Caco-2 (cell line): Measurements from ENCODE around the gene RNF144B. TPM values are rescaled to one million over a fixed set of nuclear protein-coding genes. Genes with fewer than 3 reads are reported as not detected.

Experiments
- BruUV-seq: library from RNA; stranded (reverse); fragments of 400-500 nt; replicated peaks from 2 replicates; lab custom pipeline; 2021; lab: Mats Ljungman, UMichigan
- CTCF ChIA-PET: fragments of 300-600 bp; sonication (Branson Sonifier 250); formaldehyde crosslinking; loops from one replicate; lab custom pipeline; 2022; ENCODE audit warnings: antibody characterized with exemption; lab: Charles Lee
- POLR2A ChIA-PET: fragments of 300-600 bp; sonication (Branson Sonifier 250); formaldehyde crosslinking; loops from one replicate; lab custom pipeline; 2022; ENCODE audit warnings: antibody characterized with exemption; lab: Charles Lee
- DNase-seq, 2 experiments: peaks; one replicate each; pipeline versions ENCODE4 v3.0.0 to v3.0.0-alpha.2; 2020 to 2022
- H3K27me3 ChIP-seq: replicated peaks from 2 replicates; pipeline ENCODE4 v1.6.0; 2011; ENCODE audit warnings: low read length; ENCODE audit not compliant: control insufficient read depth, insufficient read depth
- H3K36me3 ChIP-seq: 2 replicates; pipeline ENCODE4 v1.5.1; 2011; ENCODE audit warnings: low read length; ENCODE audit not compliant: control insufficient read depth, insufficient read depth
- H3K4me1 ChIP-seq: fragments of 250-450 bp; sonication (Bioruptor Pico); 2 replicates; pipeline ENCODE4 v1.5.1; 2020; ENCODE audit warnings: mild to moderate bottlenecking
- H3K4me3 ChIP-seq: 2 replicates; pipeline ENCODE4 v1.5.1; 2011; ENCODE audit warnings: low read depth, mild to moderate bottlenecking, control low read depth, low read length
- H3K9me3 ChIP-seq: fragments of 250-450 bp; sonication (Bioruptor Pico); 2 replicates; pipeline ENCODE4 v1.5.1; 2020; ENCODE audit warnings: mild to moderate bottlenecking, moderate library complexity
- H3K27ac Mint-ChIP-seq: one replicate; pipeline ENCODE4 v1.8.0; 2022; ENCODE audit warnings: mixed read lengths; ENCODE audit not compliant: unreplicated experiment
- H3K27me3 Mint-ChIP-seq: one replicate; pipeline ENCODE4 v1.8.0; 2022; ENCODE audit warnings: mixed read lengths; ENCODE audit not compliant: insufficient read depth, unreplicated experiment
- H3K36me3 Mint-ChIP-seq: one replicate; pipeline ENCODE4 v1.8.0; 2022; ENCODE audit warnings: mild to moderate bottlenecking, mixed read lengths; ENCODE audit not compliant: insufficient read depth, unreplicated experiment
- H3K4me1 Mint-ChIP-seq: one replicate; pipeline ENCODE4 v1.8.0; 2022; ENCODE audit warnings: low read depth, mixed read lengths; ENCODE audit not compliant: unreplicated experiment
- H3K4me3 Mint-ChIP-seq: one replicate; pipeline ENCODE4 v1.8.0; 2022; ENCODE audit warnings: mild to moderate bottlenecking, moderate library complexity, mixed read lengths; ENCODE audit not compliant: unreplicated experiment
- H3K9me3 Mint-ChIP-seq: one replicate; pipeline ENCODE4 v1.8.0; 2022; ENCODE audit warnings: mixed read lengths; ENCODE audit not compliant: unreplicated experiment
- intact Hi-C: fragments of 100-400 bp; cut with micrococcal nuclease; formaldehyde crosslinking; loops from one replicate; pipeline ENCODE4 v1.10.0; 2022; ENCODE audit not compliant: unreplicated experiment
- total RNA-seq: library from RNA; stranded (reverse); gene quantifications from 2 replicates; pipeline ENCODE4 v1.2.3, GENCODE V29; 2022
- TF ChIP-seq, protein P1 (sequence below), 2 experiments: fragments of 200-600 bp in 1 of 2; IDR thresholded peaks; 1 replicate in 1 of 2; 2 replicates in 1 of 2; pipeline versions ENCODE4 v1.5.1 to v1.8.0; 2011 to 2022; ENCODE audit warnings: antibody characterized with exemption in 1 of 2, control low read depth in 1 of 2, inconsistent platforms in 1 of 2, low read depth in 1 of 2, low read length in 1 of 2, mild to moderate bottlenecking in 1 of 2, moderate library complexity in 1 of 2; ENCODE audit not compliant: insufficient read depth in 1 of 2, severe bottlenecking in 1 of 2, unreplicated experiment in 1 of 2

Gene RNF144B
- total RNA-seq, 1 experiment from 2014 or later, result 0.39 TPM

GRCh38 chr6:18350712-18351111 lies 36.4 kb upstream of the RNF144B start:
- Histone ChIP-seq H3K27me3 (no peaks in the 10 kb centered on the region), H3K4me1 (no peaks in the 10 kb centered on the region), H3K4me3 (no peak overlapping the region), H3K9me3 (no peaks in the 10 kb centered on the region), H3K36me3 (no peaks in the 10 kb centered on the region)
- Mint-ChIP-seq H3K4me1 (no peaks in the 10 kb centered on the region), H3K9me3 (no peaks in the 10 kb centered on the region), H3K27me3 (peaks cover 13% of the 10 kb centered on the region), H3K36me3 (no peaks in the 10 kb centered on the region), H3K27ac (no peak overlapping the region), H3K4me3 (no peak overlapping the region)
- ChIA-PET POLR2A (no interaction called here), CTCF (no interaction called here)
- intact Hi-C loops, result no loop called here
- DNase-seq, result no peak
- BruUV-seq, result no TSS peak
- TF ChIP-seq, protein P1, sequence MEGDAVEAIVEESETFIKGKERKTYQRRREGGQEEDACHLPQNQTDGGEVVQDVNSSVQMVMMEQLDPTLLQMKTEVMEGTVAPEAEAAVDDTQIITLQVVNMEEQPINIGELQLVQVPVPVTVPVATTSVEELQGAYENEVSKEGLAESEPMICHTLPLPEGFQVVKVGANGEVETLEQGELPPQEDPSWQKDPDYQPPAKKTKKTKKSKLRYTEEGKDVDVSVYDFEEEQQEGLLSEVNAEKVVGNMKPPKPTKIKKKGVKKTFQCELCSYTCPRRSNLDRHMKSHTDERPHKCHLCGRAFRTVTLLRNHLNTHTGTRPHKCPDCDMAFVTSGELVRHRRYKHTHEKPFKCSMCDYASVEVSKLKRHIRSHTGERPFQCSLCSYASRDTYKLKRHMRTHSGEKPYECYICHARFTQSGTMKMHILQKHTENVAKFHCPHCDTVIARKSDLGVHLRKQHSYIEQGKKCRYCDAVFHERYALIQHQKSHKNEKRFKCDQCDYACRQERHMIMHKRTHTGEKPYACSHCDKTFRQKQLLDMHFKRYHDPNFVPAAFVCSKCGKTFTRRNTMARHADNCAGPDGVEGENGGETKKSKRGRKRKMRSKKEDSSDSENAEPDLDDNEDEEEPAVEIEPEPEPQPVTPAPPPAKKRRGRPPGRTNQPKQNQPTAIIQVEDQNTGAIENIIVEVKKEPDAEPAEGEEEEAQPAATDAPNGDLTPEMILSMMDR (IDR thresholded peaks at IDR 0.05; ENCODE audit: insufficient read depth in 1 of 2, low read depth in 1 of 2, low read length in 1 of 2, severe bottlenecking in 1 of 2, unreplicated experiment in 1 of 2), result no peak

DNA sequence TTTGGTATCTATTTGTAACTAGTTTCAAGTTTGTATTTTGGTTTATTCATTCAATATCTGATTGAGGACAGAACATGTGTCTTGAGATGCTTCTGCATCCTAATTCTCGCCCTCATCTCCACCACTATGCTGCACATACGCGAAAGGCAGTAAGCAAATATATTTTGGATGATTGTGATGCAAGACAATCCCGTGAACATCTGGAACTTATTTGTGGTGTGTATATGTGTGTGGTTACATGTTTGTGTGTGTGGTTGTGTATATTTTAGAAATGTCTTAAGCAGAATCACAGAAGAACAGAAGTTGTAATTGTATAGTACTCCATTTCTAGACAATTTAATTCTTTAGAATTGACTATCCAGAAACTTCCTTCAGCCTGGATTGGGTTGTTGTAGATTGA lies 35.1 kb upstream of the RNF144B start:
- CTCF ChIA-PET, result no interaction called here
- no peaks in the 10 kb centered on the region for H3K9me3 ChIP-seq
- H3K4me1 ChIP-seq, result no peaks in the 10 kb centered on the region
- TF ChIP-seq, protein P1 (IDR thresholded peaks at IDR 0.05; ENCODE audit: insufficient read depth in 1 of 2, low read depth in 1 of 2, low read length in 1 of 2, severe bottlenecking in 1 of 2, unreplicated experiment in 1 of 2), result no peak
- no peak overlapping the region for H3K4me3 Mint-ChIP-seq
- H3K27me3 Mint-ChIP-seq, result peaks cover 17% of the 10 kb centered on the region
- intact Hi-C loops, result no loop called here
- no peaks in the 10 kb centered on the region for H3K4me1 Mint-ChIP-seq
- no peak overlapping the region for H3K4me3 ChIP-seq
- no peaks in the 10 kb centered on the region for H3K36me3 ChIP-seq
- no peaks in the 10 kb centered on the region for H3K9me3 Mint-ChIP-seq
- H3K27ac Mint-ChIP-seq, result no peak overlapping the region
- BruUV-seq, result no TSS peak
- H3K36me3 Mint-ChIP-seq, result no peaks in the 10 kb centered on the region
- POLR2A ChIA-PET, result no interaction called here
- H3K27me3 ChIP-seq, result no peaks in the 10 kb centered on the region
- DNase-seq, result no peak

DNA sequence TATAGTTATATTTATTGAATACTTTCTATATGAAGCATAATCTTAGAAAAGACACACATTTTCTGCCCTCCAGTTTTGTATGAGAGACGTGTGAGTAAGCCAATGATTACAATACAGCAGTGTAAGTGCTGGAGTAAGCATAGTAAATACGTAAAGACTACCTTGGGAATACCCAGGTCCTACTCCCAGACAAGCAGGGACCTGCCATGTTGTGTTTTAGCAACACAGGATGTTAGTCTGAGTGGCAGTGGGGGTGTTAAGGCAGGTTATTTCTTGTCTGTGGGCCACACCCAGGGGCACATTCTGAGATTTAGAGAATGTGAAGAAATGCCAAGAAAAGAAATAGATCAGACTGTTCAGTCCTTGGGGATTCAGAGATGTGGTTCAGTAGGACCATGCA lies 34.3 kb upstream of the RNF144B start:
- Mint-ChIP-seq H3K27me3 (peaks cover 17% of the 10 kb centered on the region), H3K4me1 (no peaks in the 10 kb centered on the region), H3K27ac (no peak overlapping the region), H3K36me3 (no peaks in the 10 kb centered on the region), H3K4me3 (no peak overlapping the region), H3K9me3 (peaks cover under 1% of the 10 kb centered on the region)
- ChIA-PET CTCF (no interaction called here), POLR2A (no interaction called here)
- no peaks in the 10 kb centered on the region for H3K36me3 ChIP-seq
- BruUV-seq, result no TSS peak
- no peaks in the 10 kb centered on the region for H3K27me3 ChIP-seq
- H3K4me3 ChIP-seq, result no peak overlapping the region
- TF ChIP-seq, protein P1 (IDR thresholded peaks at IDR 0.05; ENCODE audit: insufficient read depth in 1 of 2, low read depth in 1 of 2, low read length in 1 of 2, severe bottlenecking in 1 of 2, unreplicated experiment in 1 of 2), result no peak
- no peak for DNase-seq
- no peaks in the 10 kb centered on the region for H3K4me1 ChIP-seq
- no peaks in the 10 kb centered on the region for H3K9me3 ChIP-seq
- intact Hi-C loops, result no loop called here
